Measurements from ENCODE around the gene ARL2. TPM values are rescaled to one million over a fixed set of nuclear protein-coding genes. Genes with fewer than 3 reads are reported as not detected.

ARL2 gene
- polyA plus RNA-seq, 1 donor (not counting 4 experiments of a cell fraction or from before 2014, with no cell fraction given), result 77.8 TPM

GRCh38 chr11:65040520-65040846 lies 26.5 kb downstream of the ARL2 start:
- peaks cover 5% of the 10 kb centered on the region for H3K79me2 ChIP-seq (ENCODE audit: control insufficient read depth, insufficient read depth, low read length)
- H3K9ac ChIP-seq (ENCODE audit: control insufficient read depth, extremely low read depth, insufficient read depth, low read length), result peak overlapping the region; percentile 81
- peak overlapping the region; percentile 76 for H2AFZ ChIP-seq (ENCODE audit: control insufficient read depth, low read length)
- DNase-seq (ENCODE audit: low read depth, low spot score), result no peak
- FAIRE-seq, result peak; percentile 51
- H3K9me3 ChIP-seq (ENCODE audit: control insufficient read depth, low read depth, low read length), result no peaks in the 10 kb centered on the region
- peak overlapping the region; percentile 79 for H3K27ac ChIP-seq (ENCODE audit: control insufficient read depth, insufficient read depth, low read length)
- no peaks in the 10 kb centered on the region for H3K9me1 ChIP-seq (ENCODE audit: control insufficient read depth, extremely low read depth, insufficient read depth, low read length)
- H3K27me3 ChIP-seq (ENCODE audit: control insufficient read depth, extremely low read depth, insufficient read depth, low read length), result no peaks in the 10 kb centered on the region
- dilution Hi-C loops (cut with MboI; ENCODE audit: extremely low pct_ligation_motif_present, low sequenced_read_pairs), result no loop called here
- peaks cover 18% of the 10 kb centered on the region for H3K4me1 ChIP-seq (ENCODE audit: control insufficient read depth, extremely low read depth, insufficient read depth, low read length)
- H3K4me2 ChIP-seq (ENCODE audit: control insufficient read depth, extremely low read depth, insufficient read depth, low read depth, low read length), result peak overlapping the region; percentile 89
- H4K20me1 ChIP-seq (ENCODE audit: control insufficient read depth, extremely low read depth, insufficient read depth, low read length), result no peaks in the 10 kb centered on the region
- peaks cover 3 to 14% of the 10 kb centered on the region in 2 experiments for H3K36me3 ChIP-seq (ENCODE audit: control insufficient read depth in 2 of 2, extremely low read depth in 1 of 2, insufficient read depth in 2 of 2, low read length in 2 of 2)
- no peak for TF ChIP-seq EZH2 (IDR thresholded peaks at IDR 0.05; ENCODE audit: low read length)
- TF ChIP-seq, protein P1, sequence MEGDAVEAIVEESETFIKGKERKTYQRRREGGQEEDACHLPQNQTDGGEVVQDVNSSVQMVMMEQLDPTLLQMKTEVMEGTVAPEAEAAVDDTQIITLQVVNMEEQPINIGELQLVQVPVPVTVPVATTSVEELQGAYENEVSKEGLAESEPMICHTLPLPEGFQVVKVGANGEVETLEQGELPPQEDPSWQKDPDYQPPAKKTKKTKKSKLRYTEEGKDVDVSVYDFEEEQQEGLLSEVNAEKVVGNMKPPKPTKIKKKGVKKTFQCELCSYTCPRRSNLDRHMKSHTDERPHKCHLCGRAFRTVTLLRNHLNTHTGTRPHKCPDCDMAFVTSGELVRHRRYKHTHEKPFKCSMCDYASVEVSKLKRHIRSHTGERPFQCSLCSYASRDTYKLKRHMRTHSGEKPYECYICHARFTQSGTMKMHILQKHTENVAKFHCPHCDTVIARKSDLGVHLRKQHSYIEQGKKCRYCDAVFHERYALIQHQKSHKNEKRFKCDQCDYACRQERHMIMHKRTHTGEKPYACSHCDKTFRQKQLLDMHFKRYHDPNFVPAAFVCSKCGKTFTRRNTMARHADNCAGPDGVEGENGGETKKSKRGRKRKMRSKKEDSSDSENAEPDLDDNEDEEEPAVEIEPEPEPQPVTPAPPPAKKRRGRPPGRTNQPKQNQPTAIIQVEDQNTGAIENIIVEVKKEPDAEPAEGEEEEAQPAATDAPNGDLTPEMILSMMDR (optimal IDR thresholded peaks at IDR 0.05 in 1 of 3, IDR thresholded peaks at IDR 0.05 in 1 of 3, conservative IDR thresholded peaks at IDR 0.05 in 1 of 3; ENCODE audit: extremely low read depth in 1 of 3, insufficient read depth in 2 of 3, low read length in 3 of 3), result no peak
- H3K4me3 ChIP-seq (ENCODE audit: control insufficient read depth in 2 of 3, extremely low read depth in 1 of 3, insufficient read depth in 2 of 3, low read depth in 1 of 3, low read length in 3 of 3), result peak overlapping the region; percentile 60 to 76 (median 70)

- no peaks in the 10 kb centered on the region for H3K9me1 ChIP-seq (ENCODE audit: control insufficient read depth, extremely low read depth, insufficient read depth, low read length)
- peak within 1 kb of the TSS; percentile 89 for H3K4me2 ChIP-seq (ENCODE audit: control insufficient read depth, extremely low read depth, insufficient read depth, low read depth, low read length)
- H3K4me1 ChIP-seq (ENCODE audit: control insufficient read depth, extremely low read depth, insufficient read depth, low read length), result peaks cover 18% of the 10 kb centered on the region
- peaks cover 5% of the 10 kb centered on the region for H3K79me2 ChIP-seq (ENCODE audit: control insufficient read depth, insufficient read depth, low read length)
- H2AFZ ChIP-seq (ENCODE audit: control insufficient read depth, low read length), result peak within 1 kb of the TSS; percentile 89
- no peaks in the 10 kb centered on the region for H4K20me1 ChIP-seq (ENCODE audit: control insufficient read depth, extremely low read depth, insufficient read depth, low read length)
- H3K27me3 ChIP-seq (ENCODE audit: control insufficient read depth, extremely low read depth, insufficient read depth, low read length), result no peaks in the 10 kb centered on the region
- peak within 1 kb of the TSS; percentile 60 to 76 (median 70) for H3K4me3 ChIP-seq (ENCODE audit: control insufficient read depth in 2 of 3, extremely low read depth in 1 of 3, insufficient read depth in 2 of 3, low read depth in 1 of 3, low read length in 3 of 3)
- TF ChIP-seq EZH2 (IDR thresholded peaks at IDR 0.05; ENCODE audit: low read length), result no peak
- TF ChIP-seq, protein P1 (optimal IDR thresholded peaks at IDR 0.05 in 1 of 3, IDR thresholded peaks at IDR 0.05 in 1 of 3, conservative IDR thresholded peaks at IDR 0.05 in 1 of 3; ENCODE audit: extremely low read depth in 1 of 3, insufficient read depth in 2 of 3, low read length in 3 of 3), result no peak
- peak; percentile 46 for DNase-seq (ENCODE audit: low read depth, low spot score)
- H3K27ac ChIP-seq (ENCODE audit: control insufficient read depth, insufficient read depth, low read length), result peak within 1 kb of the TSS; percentile 79
- H3K9ac ChIP-seq (ENCODE audit: control insufficient read depth, extremely low read depth, insufficient read depth, low read length), result peak within 1 kb of the TSS; percentile 81
- peaks cover 3 to 8% of the 10 kb centered on the region in 2 experiments for H3K36me3 ChIP-seq (ENCODE audit: control insufficient read depth in 2 of 2, extremely low read depth in 1 of 2, insufficient read depth in 2 of 2, low read length in 2 of 2)
- FAIRE-seq, result no peak
- dilution Hi-C loops (cut with MboI; ENCODE audit: extremely low pct_ligation_motif_present, low sequenced_read_pairs), result no loop called here
- no peaks in the 10 kb centered on the region for H3K9me3 ChIP-seq (ENCODE audit: control insufficient read depth, low read depth, low read length)
Measured at GRCh38 chr11:65040847-65041622, 27.1 kb downstream of the ARL2 start, which contains the start of gene SAC3D1. SAC3D1 (plus strand) TSS chr11:65041210; CDS start chr11:65041293, 83 bp downstream.
